Glutamatergic neuron (in vitro differentiated cells): ENCODE measurements around the gene PRPF18. TPM values are rescaled to one million over a fixed set of nuclear protein-coding genes. Genes with fewer than 3 reads are reported as not detected.

Experiments
- DNase-seq: peaks from one replicate; pipeline ENCODE4 v3.0.0; 2022
- H3K27ac Mint-ChIP-seq: one replicate; pipeline ENCODE4 v1.8.0; 2020; ENCODE audit warnings: mild to moderate bottlenecking, mixed read lengths, inconsistent platforms; ENCODE audit not compliant: unreplicated experiment
- H3K27me3 Mint-ChIP-seq: one replicate; pipeline ENCODE4 v1.8.0; 2020; ENCODE audit warnings: mild to moderate bottlenecking, moderate library complexity, mixed read lengths, inconsistent platforms; ENCODE audit not compliant: unreplicated experiment
- H3K36me3 Mint-ChIP-seq: one replicate; pipeline ENCODE4 v1.8.0; 2020; ENCODE audit warnings: mild to moderate bottlenecking, mixed read lengths, inconsistent platforms; ENCODE audit not compliant: unreplicated experiment
- H3K4me1 Mint-ChIP-seq: one replicate; pipeline ENCODE4 v1.8.0; 2020; ENCODE audit warnings: mild to moderate bottlenecking, low read depth, mixed read lengths, inconsistent platforms; ENCODE audit not compliant: unreplicated experiment
- H3K4me3 Mint-ChIP-seq: one replicate; pipeline ENCODE4 v1.8.0; 2020; ENCODE audit warnings: mild to moderate bottlenecking, mixed read lengths, inconsistent platforms; ENCODE audit not compliant: unreplicated experiment
- H3K9me3 Mint-ChIP-seq: one replicate; pipeline ENCODE4 v1.8.0; 2020; ENCODE audit warnings: mild to moderate bottlenecking, moderate library complexity, mixed read lengths, inconsistent platforms; ENCODE audit not compliant: unreplicated experiment
- CTCF ChIP-seq: fragments of 200-600 bp; sonication (generic); IDR thresholded peaks from one replicate; pipeline ENCODE4 v1.5.0; 2021; ENCODE audit not compliant: partially characterized antibody, unreplicated experiment
- total RNA-seq: library from RNA; stranded (reverse); fragmentation: NEBNext Ultra II Directional; extraction: Animal tissue kit (Norgen Biotek cat#: 25700); gene quantifications from one replicate; pipeline ENCODE4 v1.2.1, GENCODE V29; 2021; ENCODE audit not compliant: unreplicated experiment

Gene PRPF18
- total RNA-seq, 1 donor from 2014 or later = 24.7 TPM

DNA sequence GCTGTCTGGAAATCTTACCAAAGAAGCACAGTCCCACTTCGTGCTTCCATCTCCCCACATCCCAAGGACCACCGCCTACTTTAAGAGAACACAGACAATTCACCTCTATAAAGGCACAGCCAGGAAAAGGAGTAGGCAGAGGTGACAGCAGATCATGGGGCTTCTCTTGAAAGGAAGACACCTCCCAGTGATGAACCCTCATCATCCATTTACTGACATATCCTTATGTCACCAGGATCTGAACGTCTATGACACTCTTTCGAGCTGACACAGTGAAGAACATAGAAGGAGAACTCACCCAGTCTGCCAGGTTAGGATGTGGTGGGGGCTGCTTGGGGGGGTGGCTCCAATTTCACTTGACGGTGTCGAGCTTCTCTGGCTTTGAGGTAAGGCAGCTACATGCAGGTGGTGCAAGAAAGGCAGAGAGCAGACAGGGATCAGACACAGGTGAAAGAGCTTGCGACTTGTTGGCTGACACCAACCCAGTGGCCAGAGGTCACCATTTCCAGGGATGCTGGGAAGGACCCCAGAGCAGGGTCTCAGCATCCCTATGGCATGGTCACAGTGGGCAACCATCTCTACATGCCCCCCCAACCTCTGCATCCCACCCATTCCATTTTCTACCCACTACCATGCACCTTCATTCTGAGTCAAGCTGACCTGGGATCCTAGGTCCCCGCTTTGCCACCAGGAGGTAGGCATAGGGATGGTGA lies 67.5 kb downstream of the PRPF18 start:
- peaks cover 6% of the 10 kb centered on the region for H3K4me1 Mint-ChIP-seq
- TF ChIP-seq CTCF = no peak
- H3K4me3 Mint-ChIP-seq = no peak overlapping the region
- no peak overlapping the region for H3K27ac Mint-ChIP-seq
- DNase-seq = no peak
- H3K27me3 Mint-ChIP-seq = peaks cover 4% of the 10 kb centered on the region
- H3K9me3 Mint-ChIP-seq = no peaks in the 10 kb centered on the region
- H3K36me3 Mint-ChIP-seq = no peaks in the 10 kb centered on the region

DNA sequence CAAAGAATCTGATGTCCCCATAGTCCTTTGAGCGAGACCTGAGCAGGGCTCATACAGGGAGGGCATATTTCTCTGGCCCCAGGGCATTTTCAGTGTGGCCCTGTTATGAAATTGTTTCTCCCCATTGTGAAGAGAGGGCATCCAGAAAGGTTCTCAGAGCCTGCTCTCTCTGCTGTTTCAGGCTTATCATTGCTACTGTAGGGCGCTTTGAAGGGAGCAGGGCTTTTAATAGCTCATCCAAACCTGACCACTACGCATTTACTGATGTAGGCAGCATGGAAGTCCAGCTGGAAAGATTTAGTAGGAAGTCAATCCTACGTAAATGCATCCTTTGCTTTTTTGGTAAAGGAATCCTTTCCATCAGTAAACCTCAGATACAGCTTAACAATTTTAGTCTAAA lies 68.1 kb downstream of the PRPF18 start:
- Mint-ChIP-seq H3K4me1 (peaks cover 8% of the 10 kb centered on the region), H3K9me3 (no peaks in the 10 kb centered on the region), H3K27me3 (peaks cover 4% of the 10 kb centered on the region), H3K27ac (no peak overlapping the region), H3K4me3 (no peak overlapping the region), H3K36me3 (no peaks in the 10 kb centered on the region)
- no peak for TF ChIP-seq CTCF
- DNase-seq = no peak

DNA sequence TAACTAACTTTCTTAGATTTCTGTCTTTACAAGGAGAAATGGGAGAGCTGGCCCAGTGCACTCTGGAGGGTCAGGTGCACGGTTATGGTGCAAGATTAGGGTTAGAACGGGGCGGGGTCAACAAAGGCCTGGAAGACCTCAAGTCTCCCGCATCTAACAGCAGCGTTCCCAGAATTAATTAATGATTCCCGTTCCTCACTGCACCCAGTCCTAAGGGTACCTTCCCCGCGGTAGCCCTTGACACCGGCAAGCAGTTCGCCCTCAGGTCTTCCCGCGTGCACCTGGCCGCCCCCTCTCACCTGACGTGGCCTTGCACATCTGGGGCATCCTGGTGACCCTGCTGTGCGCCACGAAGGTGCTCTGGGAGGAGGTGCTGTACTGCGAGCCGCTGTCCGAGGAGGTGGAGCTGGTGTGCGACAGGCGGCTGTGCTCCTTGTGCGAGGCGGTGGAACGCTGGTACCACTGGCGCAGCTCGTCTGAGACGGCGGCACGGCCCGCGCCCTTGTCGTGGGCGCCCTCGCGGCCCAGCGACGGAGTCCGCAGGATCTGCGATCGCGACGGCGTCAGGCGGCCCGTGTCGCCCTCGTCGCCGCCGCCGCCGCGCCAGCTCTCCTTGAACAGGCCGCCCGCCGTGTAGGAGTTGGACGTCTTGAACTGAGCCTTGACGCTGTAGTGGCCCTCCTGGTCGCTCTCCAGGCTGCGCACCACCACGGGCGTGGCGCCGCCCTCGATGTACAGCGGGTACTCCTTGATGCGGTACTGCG lies 69.8 kb downstream of the PRPF18 start:
- DNase-seq = no peak
- Mint-ChIP-seq H3K36me3 (no peaks in the 10 kb centered on the region), H3K4me3 (no peak overlapping the region), H3K4me1 (peaks cover 18% of the 10 kb centered on the region), H3K27me3 (peaks cover 4% of the 10 kb centered on the region), H3K27ac (no peak overlapping the region), H3K9me3 (peaks cover 4% of the 10 kb centered on the region)
- TF ChIP-seq CTCF = no peak

DNA sequence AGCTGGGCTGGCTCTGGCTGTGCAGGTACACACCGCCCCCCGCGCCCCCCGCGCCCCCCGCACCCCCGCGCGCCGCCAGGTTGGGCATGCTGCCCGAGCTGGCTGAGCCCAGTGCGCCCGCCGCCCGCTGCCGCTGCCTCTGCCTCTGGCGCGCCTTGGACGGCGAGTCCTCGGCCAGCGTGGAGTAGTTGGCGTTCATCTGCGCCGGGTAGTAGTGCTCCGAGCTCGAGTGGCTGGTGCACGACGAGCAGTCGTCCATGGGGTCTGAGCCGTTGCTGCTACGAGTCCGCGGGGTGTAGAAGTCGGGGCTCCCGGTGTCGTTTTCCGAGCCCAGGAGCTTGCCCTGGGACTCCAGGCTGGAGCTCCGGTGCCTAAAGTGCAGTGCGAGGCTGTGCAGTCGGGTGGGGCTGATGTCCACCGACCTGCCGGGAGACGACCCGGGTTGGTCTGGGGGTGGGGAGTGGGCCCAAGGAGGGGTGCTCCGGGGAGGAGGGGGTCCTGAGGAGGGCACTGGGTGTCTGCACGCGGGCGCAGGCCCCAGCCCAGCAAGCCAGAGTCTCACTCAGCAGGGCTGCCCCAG lies 70.4 kb downstream of the PRPF18 start:
- H3K27ac Mint-ChIP-seq = no peak overlapping the region
- no peak overlapping the region for H3K4me3 Mint-ChIP-seq
- no peak for TF ChIP-seq CTCF
- H3K27me3 Mint-ChIP-seq = peaks cover 4% of the 10 kb centered on the region
- H3K36me3 Mint-ChIP-seq = no peaks in the 10 kb centered on the region
- peaks cover 4% of the 10 kb centered on the region for H3K9me3 Mint-ChIP-seq
- peaks cover 19% of the 10 kb centered on the region for H3K4me1 Mint-ChIP-seq
- DNase-seq = no peak

DNA sequence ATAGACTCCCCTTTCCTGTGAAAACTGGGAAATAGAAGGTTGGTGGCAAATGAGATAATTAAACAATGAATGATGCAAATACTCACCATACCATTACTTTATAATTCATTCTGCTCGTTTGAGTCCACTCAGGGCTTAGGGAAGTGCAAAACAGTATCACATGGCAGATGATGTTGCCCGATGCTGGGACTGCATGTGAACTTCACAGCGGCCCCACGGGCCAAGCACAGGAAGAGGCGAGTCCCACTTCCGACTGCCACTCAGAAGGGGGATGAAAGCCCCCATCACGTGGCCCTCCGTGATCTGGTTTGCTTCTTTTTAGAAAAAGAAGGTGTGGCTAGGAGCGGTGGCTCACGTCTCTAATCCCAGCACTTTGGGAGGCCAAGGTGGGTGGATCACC lies 71.5 kb downstream of the PRPF18 start:
- Mint-ChIP-seq H3K27me3 (peaks cover 2% of the 10 kb centered on the region), H3K4me1 (peaks cover 19% of the 10 kb centered on the region), H3K9me3 (peaks cover 4% of the 10 kb centered on the region), H3K36me3 (no peaks in the 10 kb centered on the region), H3K27ac (no peak overlapping the region), H3K4me3 (no peak overlapping the region)
- DNase-seq = no peak
- no peak for TF ChIP-seq CTCF
